ENCODE results near the gene SNRK. TPM values are rescaled to one million over a fixed set of nuclear protein-coding genes. Genes with fewer than 3 reads are reported as not detected.

The SNRK gene
- total RNA-seq, 2 experiments from 2014 or later: 21.1 TPM

GRCh38 chr3:43279082-43279481 is 7.3 kb upstream of the SNRK start:
- peaks cover 11% of the 10 kb centered on the region for H3K4me1 Mint-ChIP-seq (ENCODE audit: low read depth)

GRCh38 chr3:43279532-43279931 is 6.8 kb upstream of the SNRK start:
- DNase-seq: no peak
- Mint-ChIP-seq H3K4me1 (ENCODE audit: low read depth) (peaks cover 11% of the 10 kb centered on the region), H3K4me3 (no peak overlapping the region), H3K9me3 (no peaks in the 10 kb centered on the region), H3K27ac (no peak overlapping the region), H3K36me3 (ENCODE audit: low read depth) (no peaks in the 10 kb centered on the region), H3K27me3 (ENCODE audit: low read depth) (no peaks in the 10 kb centered on the region)
- CTCF ChIA-PET: interaction anchor here (0.6 kb wide), 1 partner anchor 127 kb away, joined by 3 read pairs; no protein-coding TSS in a partner anchor
- intact Hi-C loops (cut with micrococcal nuclease): no loop called here

More at GRCh38 chr3:43279082-43279481, 7.3 kb upstream of the SNRK start:
- Mint-ChIP-seq H3K27me3 (ENCODE audit: low read depth) (no peaks in the 10 kb centered on the region), H3K36me3 (ENCODE audit: low read depth) (no peaks in the 10 kb centered on the region), H3K9me3 (no peaks in the 10 kb centered on the region), H3K27ac (no peak overlapping the region), H3K4me3 (no peak overlapping the region)
- intact Hi-C loops (cut with micrococcal nuclease): no loop called here
- CTCF ChIA-PET: interaction anchor here (0.6 kb wide), 1 partner anchor 126 kb away, joined by 3 read pairs; no protein-coding TSS in a partner anchor
- no peak for DNase-seq

GRCh38 chr3:43281020-43281419 is 5.3 kb upstream of the SNRK start:
- H3K27ac Mint-ChIP-seq: no peak overlapping the region

DNA sequence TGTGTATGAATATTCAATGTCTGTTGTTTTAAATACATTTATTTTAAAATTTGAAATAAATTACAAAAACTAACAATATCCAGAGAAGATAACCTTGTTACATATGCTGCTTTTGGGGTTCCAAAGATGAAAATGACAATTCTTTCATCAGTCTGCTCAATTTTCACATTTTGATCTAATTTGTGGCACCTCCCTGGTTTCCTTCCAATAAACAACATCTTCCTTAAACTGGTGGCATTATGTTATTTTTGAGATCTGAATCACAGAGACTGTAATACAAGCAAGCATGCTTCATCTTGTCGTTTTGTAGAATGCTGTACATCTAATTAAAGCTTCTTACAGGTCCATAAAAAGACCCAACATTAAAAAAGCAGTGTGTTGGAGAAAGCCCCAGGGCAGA is 2.2 kb upstream of the SNRK start:
- Mint-ChIP-seq H3K4me1 (ENCODE audit: low read depth) (peaks cover 14% of the 10 kb centered on the region), H3K27ac (no peak overlapping the region), H3K27me3 (ENCODE audit: low read depth) (no peaks in the 10 kb centered on the region), H3K36me3 (ENCODE audit: low read depth) (no peaks in the 10 kb centered on the region), H3K9me3 (no peaks in the 10 kb centered on the region), H3K4me3 (no peak overlapping the region)
- intact Hi-C loops (cut with micrococcal nuclease): loop anchor here (5.0 to 10.0 kb wide), 2 partner anchors 47 to 699 kb away; partner anchors contain the start of gene SEC22C
- CTCF ChIA-PET: no interaction called here
- DNase-seq: no peak

More at GRCh38 chr3:43281020-43281419, 5.3 kb upstream of the SNRK start:
- no peak for DNase-seq
- intact Hi-C loops (cut with micrococcal nuclease): loop anchor here (5.0 to 10.0 kb wide), 2 partner anchors 44 to 696 kb away; partner anchors contain the start of gene SEC22C
- no peaks in the 10 kb centered on the region for H3K27me3 Mint-ChIP-seq (ENCODE audit: low read depth)
- H3K9me3 Mint-ChIP-seq: no peaks in the 10 kb centered on the region
- no peaks in the 10 kb centered on the region for H3K36me3 Mint-ChIP-seq (ENCODE audit: low read depth)
- H3K4me1 Mint-ChIP-seq (ENCODE audit: low read depth): peaks cover 14% of the 10 kb centered on the region
- CTCF ChIA-PET: interaction anchor here (0.9 kb wide), 1 partner anchor 88 kb away, joined by 5 read pairs; no protein-coding TSS in a partner anchor
- no peak overlapping the region for H3K4me3 Mint-ChIP-seq

GRCh38 chr3:43285644-43286043 is 696 bp upstream of the SNRK start:
- H3K27ac Mint-ChIP-seq: peak overlapping the region; percentile 43
- H3K4me1 Mint-ChIP-seq (ENCODE audit: low read depth): peaks cover 27% of the 10 kb centered on the region
- H3K9me3 Mint-ChIP-seq: no peaks in the 10 kb centered on the region
- no peaks in the 10 kb centered on the region for H3K27me3 Mint-ChIP-seq (ENCODE audit: low read depth)
- no peak for DNase-seq
- CTCF ChIA-PET: interaction anchor here (0.8 to 1.6 kb wide), 5 partner anchors 9 to 123 kb away, joined by 3 to 6 read pairs (median 3); no protein-coding TSS in a partner anchor
- no peaks in the 10 kb centered on the region for H3K36me3 Mint-ChIP-seq (ENCODE audit: low read depth)
- H3K4me3 Mint-ChIP-seq: peak overlapping the region; percentile 91
- intact Hi-C loops (cut with micrococcal nuclease): loop anchor here (2.0 to 10.0 kb wide), 7 partner anchors 15 to 701 kb away; partner anchors contain the start of genes ABHD5, ANO10 and SEC22C

GRCh38 chr3:43286841-43287499 is 630 bp downstream of the SNRK start:
- H3K27me3 Mint-ChIP-seq (ENCODE audit: low read depth): no peaks in the 10 kb centered on the region
- H3K9me3 Mint-ChIP-seq: no peaks in the 10 kb centered on the region
- DNase-seq: peak; percentile 23
- no peaks in the 10 kb centered on the region for H3K36me3 Mint-ChIP-seq (ENCODE audit: low read depth)
- CTCF ChIA-PET: interaction anchor here (0.7 to 1.0 kb wide), 3 partner anchors 39 to 216 kb away, joined by 3 to 4 read pairs (median 3); no protein-coding TSS in a partner anchor
- H3K4me1 Mint-ChIP-seq (ENCODE audit: low read depth): peaks cover 36% of the 10 kb centered on the region
- peak overlapping the region; percentile 88 for H3K4me3 Mint-ChIP-seq
- peak overlapping the region; percentile 83 for H3K27ac Mint-ChIP-seq
- intact Hi-C loops (cut with micrococcal nuclease): loop anchor here (1.0 to 10.0 kb wide), 9 partner anchors 9 to 702 kb away; partner anchors contain the start of genes ABHD5, ANO10 and SEC22C

DNA sequence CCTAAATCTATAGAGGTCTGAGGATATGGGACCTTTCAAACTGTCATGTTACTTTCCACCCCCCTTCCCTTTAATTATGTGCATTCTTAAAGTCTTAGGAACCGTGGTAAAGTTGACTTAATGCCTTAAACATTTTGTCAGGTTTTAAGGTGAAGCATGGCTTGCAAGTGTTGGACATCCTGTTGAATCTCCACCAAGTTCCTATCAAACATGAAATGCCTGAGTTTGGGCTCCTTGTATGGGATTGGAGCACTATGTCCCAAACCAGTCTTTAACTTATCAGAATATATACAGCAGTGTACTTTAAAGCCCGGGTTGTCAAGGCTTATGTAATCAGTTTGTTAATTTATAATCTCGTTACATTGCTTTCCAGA is 1.1 kb downstream of the SNRK start:
- Mint-ChIP-seq H3K27ac (peak overlapping the region; percentile 83), H3K4me3 (peak overlapping the region; percentile 88), H3K9me3 (no peaks in the 10 kb centered on the region), H3K27me3 (ENCODE audit: low read depth) (no peaks in the 10 kb centered on the region), H3K36me3 (ENCODE audit: low read depth) (no peaks in the 10 kb centered on the region), H3K4me1 (ENCODE audit: low read depth) (peaks cover 40% of the 10 kb centered on the region)
- CTCF ChIA-PET: interaction anchor here (0.7 to 1.0 kb wide), 3 partner anchors 38 to 215 kb away, joined by 3 to 4 read pairs (median 3); no protein-coding TSS in a partner anchor
- intact Hi-C loops (cut with micrococcal nuclease): loop anchor here (1.0 to 10.0 kb wide), 9 partner anchors 9 to 703 kb away; partner anchors contain the start of genes ABHD5, ANO10 and SEC22C
- no peak for DNase-seq

- H3K4me1 Mint-ChIP-seq (ENCODE audit: low read depth): peaks cover 49% of the 10 kb centered on the region
- H3K4me3 Mint-ChIP-seq: peak overlapping the region; percentile 88
- H3K9me3 Mint-ChIP-seq: no peaks in the 10 kb centered on the region
- peak overlapping the region; percentile 82 for H3K27ac Mint-ChIP-seq
- no peaks in the 10 kb centered on the region for H3K36me3 Mint-ChIP-seq (ENCODE audit: low read depth)
- no peaks in the 10 kb centered on the region for H3K27me3 Mint-ChIP-seq (ENCODE audit: low read depth)
- no peak for DNase-seq
- intact Hi-C loops (cut with micrococcal nuclease): loop anchor here (1.0 to 10.0 kb wide), 3 partner anchors 101 to 704 kb away; partner anchors contain the start of genes ABHD5 and SEC22C
- CTCF ChIA-PET: interaction anchor here (0.6 to 2.2 kb wide), 3 partner anchors 9 to 214 kb away, joined by 3 to 5 read pairs (median 3); no protein-coding TSS in a partner anchor
Measured at GRCh38 chr3:43288366-43288765, 2.0 kb downstream of the SNRK start.

DNA sequence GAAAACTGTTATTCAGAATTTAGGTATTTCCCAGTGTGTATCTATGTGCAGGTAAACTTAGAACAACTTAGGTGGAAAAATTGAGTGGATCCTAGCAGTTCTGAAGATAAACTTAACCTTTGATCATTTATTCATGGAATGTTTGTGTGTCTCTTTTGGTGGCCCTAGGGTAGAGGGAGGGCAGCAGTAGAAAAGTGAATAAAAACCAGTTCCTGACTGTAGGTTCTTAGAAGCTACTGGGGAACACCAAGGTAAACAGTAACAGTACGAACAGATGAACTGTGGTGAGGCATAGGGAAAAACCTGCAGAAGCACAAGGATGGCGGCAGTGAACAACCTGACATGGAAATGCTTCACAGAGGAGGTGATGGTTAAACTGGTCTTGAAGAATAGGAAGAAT is 2.5 kb downstream of the SNRK start:
- CTCF ChIA-PET: interaction anchor here (0.5 to 2.2 kb wide), 4 partner anchors 8 to 213 kb away, joined by 3 to 5 read pairs (median 3); no protein-coding TSS in a partner anchor
- Mint-ChIP-seq H3K36me3 (ENCODE audit: low read depth) (no peaks in the 10 kb centered on the region), H3K9me3 (no peaks in the 10 kb centered on the region), H3K4me3 (peak overlapping the region; percentile 88), H3K27me3 (ENCODE audit: low read depth) (no peaks in the 10 kb centered on the region), H3K27ac (peak overlapping the region; percentile 82), H3K4me1 (ENCODE audit: low read depth) (peaks cover 52% of the 10 kb centered on the region)
- intact Hi-C loops (cut with micrococcal nuclease): loop anchor here (1.0 to 10.0 kb wide), 3 partner anchors 100 to 704 kb away; partner anchors contain the start of genes ABHD5 and SEC22C
- peak; percentile 19 for DNase-seq

DNA sequence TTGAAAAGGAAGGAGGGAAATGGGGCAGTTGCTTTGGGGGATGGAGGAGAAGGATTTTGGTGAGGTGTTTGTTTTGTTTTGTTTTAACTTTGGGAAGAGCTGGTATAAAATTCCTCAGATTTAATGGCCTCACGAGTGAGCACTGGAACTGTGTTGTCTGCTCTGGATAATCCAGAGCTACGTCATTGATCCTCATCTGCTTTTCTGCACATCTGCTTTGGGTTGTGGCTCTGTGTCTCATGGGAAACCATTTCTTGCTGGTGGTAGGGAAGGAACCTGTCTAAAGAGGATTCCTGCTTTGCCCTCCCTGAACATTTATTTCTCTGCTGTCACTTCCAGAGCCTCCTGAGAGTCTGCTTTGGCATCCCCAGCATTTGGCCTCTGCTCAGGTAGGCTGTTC is 3.1 kb downstream of the SNRK start:
- peak overlapping the region; percentile 82 for H3K27ac Mint-ChIP-seq
- peak overlapping the region; percentile 88 for H3K4me3 Mint-ChIP-seq
- no peak for DNase-seq
- H3K4me1 Mint-ChIP-seq (ENCODE audit: low read depth): peaks cover 56% of the 10 kb centered on the region
- intact Hi-C loops (cut with micrococcal nuclease): loop anchor here (5.0 to 10.0 kb wide), 2 partner anchors 403 to 705 kb away; partner anchors contain the start of genes ABHD5 and SEC22C
- CTCF ChIA-PET: interaction anchor here (0.5 to 2.2 kb wide), 5 partner anchors 8 to 213 kb away, joined by 3 to 6 read pairs (median 5); no protein-coding TSS in a partner anchor
- H3K27me3 Mint-ChIP-seq (ENCODE audit: low read depth): no peaks in the 10 kb centered on the region
- H3K9me3 Mint-ChIP-seq: no peaks in the 10 kb centered on the region
- H3K36me3 Mint-ChIP-seq (ENCODE audit: low read depth): no peaks in the 10 kb centered on the region

- intact Hi-C loops (cut with micrococcal nuclease): loop anchor here (5.0 to 10.0 kb wide), 2 partner anchors 402 to 705 kb away; partner anchors contain the start of genes ABHD5 and SEC22C
- Mint-ChIP-seq H3K27me3 (ENCODE audit: low read depth) (no peaks in the 10 kb centered on the region), H3K4me1 (ENCODE audit: low read depth) (peaks cover 62% of the 10 kb centered on the region), H3K4me3 (peak overlapping the region; percentile 88), H3K27ac (peak overlapping the region; percentile 82), H3K36me3 (ENCODE audit: low read depth) (no peaks in the 10 kb centered on the region), H3K9me3 (no peaks in the 10 kb centered on the region)
- CTCF ChIA-PET: interaction anchor here (1.1 to 2.2 kb wide), 3 partner anchors 10 to 127 kb away, joined by 5 to 6 read pairs (median 5); no protein-coding TSS in a partner anchor
- no peak for DNase-seq
Measured at GRCh38 chr3:43289841-43290470, 3.6 kb downstream of the SNRK start.
